Fibroblast of lung (primary cell): ENCODE data around the gene CCDC141.

Experiments used
- CTCF ChIP-seq, 2 donors: IDR thresholded peaks in 1 of 2; conservative IDR thresholded peaks in 1 of 2; 1 replicate in 1 of 2; 2 replicates in 1 of 2; pipeline ENCODE4 v1.5.1; 2011 to 2012; ENCODE audit warnings: low read length in 2 of 2, control low read depth in 1 of 2, inconsistent platforms in 1 of 2, low read depth in 1 of 2, mild to moderate bottlenecking in 1 of 2
- EZH2 ChIP-seq: IDR thresholded peaks from 2 replicates; pipeline ENCODE4 v1.5.1; 2012; ENCODE audit warnings: low read length, control low read depth, mild to moderate bottlenecking; ENCODE audit errors: missing control alignments

- no peak for TF ChIP-seq EZH2
- no peak for TF ChIP-seq CTCF (conservative IDR thresholded peaks at IDR 0.05 in 1 of 2, IDR thresholded peaks at IDR 0.05 in 1 of 2; ENCODE audit: low read depth in 1 of 2, low read length in 2 of 2)
Measured at GRCh38 chr2:179049546-179050311, at the start of gene CCDC141.
